Right cardiac atrium (tissue), 5 donors: Measurements from ENCODE around the gene DUSP1. TPM values are rescaled to one million over a fixed set of nuclear protein-coding genes. Genes with fewer than 3 reads are reported as not detected.
A peak's percentile ranks its signal among the peaks of the same experiment; 100 is the strongest.

ENCODE experiments used
- ATAC-seq, 2 donors: fragments of 200-7000 bp; cut with Tn5 transposase; one replicate each; pipeline versions ENCODE4 v1.8.0 to v1.9.1; 2020; ENCODE audit warnings: moderate library complexity in 2 of 2, mild to moderate bottlenecking in 1 of 2
- DNase-seq, 3 donors: peaks; one replicate each; pipeline ENCODE4 v3.0.0-alpha.2; 2020
- H3K27ac ChIP-seq: one replicate; pipeline ENCODE4 v1.5.1; 2013; ENCODE audit warnings: mild to moderate bottlenecking, low read length, control low read depth, moderate library complexity
- H3K27me3 ChIP-seq: one replicate; pipeline ENCODE4 v1.6.1; 2013; ENCODE audit not compliant: control insufficient read depth, insufficient read depth
- H3K4me1 ChIP-seq: one replicate; pipeline ENCODE4 v1.6.1; 2013; ENCODE audit warnings: low read length; ENCODE audit not compliant: control insufficient read depth, insufficient read depth
- H3K4me3 ChIP-seq: one replicate; pipeline ENCODE4 v1.5.1; 2013; ENCODE audit warnings: low read length, control low read depth
- H3K9me3 ChIP-seq: one replicate; pipeline ENCODE4 v1.6.1; 2013; ENCODE audit warnings: low read length; ENCODE audit not compliant: control insufficient read depth
- WGBS: extraction: QIAGEN DNeasy Blood & Tissue Kit; methylation state at CpG from one replicate; pipeline ENCODE4 v1.1.7; 2013; 5-methylcytosine and 5-hydroxymethylcytosine counted together
- intact Hi-C, 4 donors: fragments of 100-400 bp; cut with DNase I; formaldehyde crosslinking; loops; one replicate each; pipeline versions ENCODE4 v1.11.0 to v1.14.0; 2022 to 2023
- polyA plus RNA-seq: library from polyadenylated mRNA; stranded (reverse); fragments of 200-250 nt; gene quantifications from one replicate; pipeline ENCODE4 v1.2.3, GENCODE V29; 2013
- total RNA-seq, 4 donors: library from RNA; stranded (reverse); fragmentation: NEBNext Ultra II Directional; extraction: Animal tissue kit (Norgen Biotek cat#: 25700); gene quantifications; one replicate each; pipeline ENCODE4 v1.2.1, GENCODE V29; 2021
- donor health status: healthy with polysubstance abuse.
- donor health status: DM: no; HTN: yes; CAD: no.
- donor health status: DM: no; HTN: no; CAD: no.
- donor health status: DM: no; HTN: yes; CAD: no; lungs with severe emphysema.
- donor health status: DM: yes; HTN: yes; CAD: no.

Gene DUSP1
- total and polyA plus RNA-seq, 5 donors = 78.7 to 247 (median 97.6) TPM

GRCh38 chr5:172797771-172798191 lies 26.8 kb upstream of the DUSP1 start:
- Histone ChIP-seq H3K4me1 (peaks cover 8% of the 10 kb centered on the region), H3K27ac (no peak overlapping the region), H3K9me3 (no peaks in the 10 kb centered on the region), H3K27me3 (no peaks in the 10 kb centered on the region), H3K4me3 (no peak overlapping the region)
- intact Hi-C loops = no loop called here
- DNase-seq (no peak), ATAC-seq (no peak)
- 69% methylated on average over 5 of the region's 5 CpGs for WGBS

DNA sequence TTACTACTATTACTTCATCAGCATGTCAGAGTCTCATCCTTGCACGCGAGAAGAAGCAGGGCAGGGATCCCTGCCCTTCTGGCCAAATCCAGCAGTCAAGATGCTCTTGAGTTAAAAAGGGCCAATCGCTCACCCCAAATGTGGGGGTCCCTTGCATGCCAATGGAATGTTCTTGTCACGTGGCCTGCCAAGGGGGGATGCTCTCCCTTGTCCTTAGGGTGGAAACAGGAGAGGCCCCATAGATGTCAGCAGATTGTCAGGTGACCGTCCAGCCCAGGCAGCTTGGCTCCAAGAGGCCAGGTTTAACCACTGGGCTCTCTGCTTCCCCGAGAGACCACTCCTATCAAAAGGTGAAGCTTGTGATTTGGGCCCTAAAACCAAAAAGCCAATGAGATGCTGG lies 25.3 kb upstream of the DUSP1 start:
- intact Hi-C loops = no loop called here
- DNase-seq = no peak
- no peak for ATAC-seq
- WGBS = 89% methylated on average over 6 of the region's 6 CpGs
- Histone ChIP-seq H3K27ac (no peak overlapping the region), H3K27me3 (no peaks in the 10 kb centered on the region), H3K4me1 (peaks cover 8% of the 10 kb centered on the region), H3K9me3 (no peaks in the 10 kb centered on the region), H3K4me3 (no peak overlapping the region)

DNA sequence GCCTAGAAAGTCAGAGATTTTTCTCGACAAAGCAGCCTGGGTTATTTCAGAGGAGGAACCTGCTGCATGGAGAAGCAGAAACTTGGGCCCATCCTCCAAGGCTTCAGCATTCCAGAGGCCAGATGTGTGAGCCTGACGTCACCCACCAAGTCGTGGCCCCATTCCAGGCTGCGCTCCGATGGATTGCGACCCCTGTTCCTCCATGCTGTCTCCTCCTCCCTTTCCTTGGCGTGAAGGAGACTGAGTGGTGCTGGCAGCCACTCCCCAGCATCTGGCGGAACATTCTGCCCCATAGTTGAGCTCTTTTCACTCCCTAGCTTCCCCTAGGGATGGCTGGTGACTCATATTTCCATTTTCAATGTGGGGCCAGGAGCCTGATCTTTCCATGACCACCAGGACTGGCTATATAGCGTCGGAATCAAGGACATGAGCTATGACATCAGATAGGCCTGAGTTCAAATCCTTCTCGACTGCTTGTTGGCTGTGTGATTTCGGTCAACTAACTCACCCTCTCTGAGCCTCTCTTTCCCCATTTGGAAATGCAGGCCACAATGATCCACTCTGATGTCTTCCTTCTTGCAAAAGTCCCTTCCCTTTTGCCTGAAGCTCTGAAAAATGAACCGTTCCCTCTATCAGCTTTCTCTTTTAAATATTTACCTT lies 24.5 kb upstream of the DUSP1 start:
- Histone ChIP-seq H3K4me1 (peaks cover 8% of the 10 kb centered on the region), H3K27me3 (no peaks in the 10 kb centered on the region), H3K4me3 (no peak overlapping the region), H3K27ac (peak overlapping the region; percentile 55), H3K9me3 (no peaks in the 10 kb centered on the region)
- peak; percentile 97 to 98 (median 97) for DNase-seq
- peak; percentile 95 to 96 for ATAC-seq
- intact Hi-C loops = no loop called here
- 34% methylated on average over 13 of the region's 13 CpGs for WGBS

DNA sequence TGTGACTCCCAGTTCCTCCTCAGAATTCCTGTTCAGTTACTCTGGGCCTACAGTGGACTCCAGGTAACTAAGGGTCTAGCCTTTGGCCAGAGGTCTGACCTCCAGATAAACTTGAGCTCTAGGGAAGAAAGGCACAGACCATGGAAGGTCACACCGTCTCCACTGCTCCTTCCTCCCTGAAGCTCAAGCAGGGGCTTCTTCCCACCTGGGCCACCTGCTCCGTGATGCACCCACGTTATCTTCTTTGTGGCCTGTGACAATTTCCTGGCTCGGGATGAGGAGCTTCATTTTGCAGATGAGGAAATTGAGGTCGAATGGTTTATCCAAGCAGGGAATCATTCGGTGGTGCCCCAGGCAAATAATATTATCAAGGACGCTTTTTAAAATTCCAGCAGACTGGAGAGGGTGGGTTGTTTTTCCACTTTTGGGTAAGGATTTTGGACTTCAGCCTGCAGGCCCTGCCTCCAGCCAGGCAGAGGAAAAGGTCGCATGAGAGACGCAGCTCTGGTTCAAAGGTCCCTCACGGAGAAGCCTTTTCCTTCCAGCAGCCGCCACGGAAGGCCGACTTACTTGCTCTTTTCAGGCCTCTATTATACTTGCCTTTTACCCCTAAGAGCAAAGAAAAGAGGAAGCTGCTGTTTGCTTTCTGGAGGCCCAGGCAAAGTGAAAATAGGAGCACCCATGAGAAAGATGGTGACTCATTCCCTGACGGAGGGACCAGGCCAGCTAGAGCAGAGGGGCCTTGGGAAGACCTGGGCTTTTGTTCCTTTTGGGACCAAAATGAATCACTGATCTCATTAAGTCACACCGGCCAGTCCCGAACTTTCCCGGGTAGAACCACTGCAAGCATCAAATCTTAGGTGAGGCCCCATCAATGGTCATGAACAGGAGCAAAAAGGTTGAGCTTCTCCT lies 22.8 kb upstream of the DUSP1 start:
- Histone ChIP-seq H3K4me1 (peaks cover 18% of the 10 kb centered on the region), H3K9me3 (no peaks in the 10 kb centered on the region), H3K27me3 (no peaks in the 10 kb centered on the region), H3K4me3 (no peak overlapping the region), H3K27ac (peak overlapping the region; percentile 13)
- 77% methylated on average over 17 of the region's 17 CpGs for WGBS
- DNase-seq = no peak
- no peak for ATAC-seq
- intact Hi-C loops = no loop called here

GRCh38 chr5:172792701-172793570 lies 21.9 kb upstream of the DUSP1 start:
- H3K4me1 ChIP-seq = peaks cover 18% of the 10 kb centered on the region
- H3K4me3 ChIP-seq = no peak overlapping the region
- no peak overlapping the region for H3K27ac ChIP-seq
- DNase-seq (no peak), ATAC-seq (no peak)
- intact Hi-C loops = no loop called here
- no peaks in the 10 kb centered on the region for H3K27me3 ChIP-seq
- 86% methylated on average over 13 of the region's 13 CpGs for WGBS
- H3K9me3 ChIP-seq = no peaks in the 10 kb centered on the region

DNA sequence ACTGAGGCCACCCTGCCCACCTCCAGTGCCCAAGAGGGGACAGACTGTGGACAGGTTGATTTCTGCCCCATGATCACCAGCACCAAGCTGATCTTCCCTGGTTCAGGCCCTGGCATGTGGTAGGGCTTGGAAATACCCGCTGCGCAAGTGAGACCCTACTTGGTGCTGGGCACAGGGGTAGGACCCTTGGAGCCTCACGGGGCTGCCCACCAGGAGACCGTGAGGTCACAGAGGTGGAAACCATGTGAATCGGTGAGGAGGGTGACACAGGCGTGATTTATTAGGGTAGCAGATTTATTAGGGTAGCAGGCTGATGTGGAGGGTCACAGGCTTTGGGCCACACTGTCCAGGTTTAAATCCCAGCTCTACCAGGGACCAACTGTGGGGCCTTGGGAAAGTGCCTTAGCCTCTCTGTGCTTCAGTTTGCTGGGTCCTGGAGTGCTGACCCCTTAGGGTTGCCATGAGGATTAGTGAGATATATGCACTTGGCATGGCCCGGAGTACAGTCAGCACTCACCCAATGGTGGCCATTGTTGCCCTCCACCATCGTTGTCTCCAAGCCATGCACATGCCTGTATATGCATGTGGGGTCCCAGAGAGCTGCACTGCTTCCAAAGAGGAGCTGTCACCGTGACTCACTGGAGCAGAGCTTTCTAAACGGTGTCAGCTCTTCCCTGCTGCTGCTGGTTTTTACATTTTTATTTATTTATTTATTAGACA lies 20.9 kb upstream of the DUSP1 start:
- intact Hi-C loops = no loop called here
- no peak overlapping the region for H3K27ac ChIP-seq
- WGBS = 96% methylated on average over 10 of the region's 10 CpGs

DNA sequence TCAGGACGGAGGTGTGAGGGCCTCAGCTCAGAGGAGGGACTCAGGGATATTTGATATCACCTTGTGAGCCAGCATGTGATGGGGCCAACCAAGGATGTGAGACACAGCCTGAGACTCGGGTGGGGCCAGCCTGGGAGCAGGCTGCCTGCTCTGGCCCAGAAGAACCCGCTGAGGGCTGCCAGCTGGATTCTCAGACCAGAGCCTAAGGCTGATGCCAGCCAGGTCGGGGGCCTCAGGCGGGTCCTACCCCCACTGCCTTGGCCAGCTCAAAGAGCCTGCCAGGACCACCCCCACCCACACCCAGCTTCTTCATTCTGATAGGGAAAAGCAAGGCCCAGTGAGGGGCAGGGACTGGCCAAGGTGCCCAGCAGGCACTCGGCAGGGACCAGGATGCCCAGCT lies 20.3 kb upstream of the DUSP1 start:
- no peak for DNase-seq
- WGBS = 89% methylated on average over 6 of the region's 6 CpGs
- no peaks in the 10 kb centered on the region for H3K9me3 ChIP-seq
- peaks cover 18% of the 10 kb centered on the region for H3K4me1 ChIP-seq
- intact Hi-C loops = no loop called here
- H3K27ac ChIP-seq = no peak overlapping the region
- H3K27me3 ChIP-seq = no peaks in the 10 kb centered on the region
- H3K4me3 ChIP-seq = no peak overlapping the region
- ATAC-seq = no peak

More for the DNA sequence above, 20.9 kb upstream of the DUSP1 start:
- no peak for ATAC-seq
- no peaks in the 10 kb centered on the region for H3K9me3 ChIP-seq
- no peak for DNase-seq
- H3K4me1 ChIP-seq = peaks cover 18% of the 10 kb centered on the region
- no peaks in the 10 kb centered on the region for H3K27me3 ChIP-seq
- H3K4me3 ChIP-seq = no peak overlapping the region

DNA sequence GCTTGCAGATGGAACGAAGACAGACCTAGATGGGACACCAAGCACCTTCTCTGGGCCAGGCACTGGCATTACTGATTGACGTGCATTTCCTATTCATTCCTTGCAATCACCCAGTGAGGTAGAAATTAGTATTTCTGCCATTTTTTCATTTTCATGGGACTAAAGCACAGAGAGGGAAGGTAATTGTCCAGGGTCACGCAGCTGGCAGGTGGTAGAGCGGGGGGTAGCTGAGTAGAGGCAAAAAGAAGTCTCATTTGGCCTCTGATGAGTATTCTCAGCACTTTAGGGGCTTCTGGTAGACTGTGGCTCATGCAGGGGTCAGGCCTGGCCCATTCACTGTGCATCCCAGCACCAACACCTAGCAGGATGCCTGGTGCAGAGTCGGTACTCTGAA lies 19.5 kb upstream of the DUSP1 start:
- no peak for ATAC-seq
- peaks cover 18% of the 10 kb centered on the region for H3K4me1 ChIP-seq

GRCh38 chr5:172789687-172790495 lies 18.9 kb upstream of the DUSP1 start:
- Histone ChIP-seq H3K4me1 (peaks cover 18% of the 10 kb centered on the region), H3K9me3 (no peaks in the 10 kb centered on the region), H3K27me3 (no peaks in the 10 kb centered on the region), H3K4me3 (no peak overlapping the region), H3K27ac (peak overlapping the region; percentile 91)
- 55% methylated on average over 9 of the region's 9 CpGs for WGBS
- DNase-seq (peak in 2 of 3 donors; percentile 70 to 75), ATAC-seq (peak; percentile 6 to 18)
- intact Hi-C loops = no loop called here

More for the DNA sequence above, 19.5 kb upstream of the DUSP1 start:
- no peak overlapping the region for H3K27ac ChIP-seq
- intact Hi-C loops = no loop called here
- WGBS = 81% methylated on average over 5 of the region's 5 CpGs
- no peak for DNase-seq
- no peaks in the 10 kb centered on the region for H3K27me3 ChIP-seq
- no peak overlapping the region for H3K4me3 ChIP-seq
- no peaks in the 10 kb centered on the region for H3K9me3 ChIP-seq
